Measurements from ENCODE around the gene FAM241B.

FAM241B gene

GRCh38 chr10:69649786-69650550 lies 19.9 kb downstream of the FAM241B start:
- DNase-seq: no peak

GRCh38 chr10:69650589-69651261 lies 20.7 kb downstream of the FAM241B start:
- no peak for DNase-seq

- DNase-seq: no peak
Observed at GRCh38 chr10:69651362-69651761, 21.3 kb downstream of the FAM241B start.

GRCh38 chr10:69652111-69652856 lies 22.2 kb downstream of the FAM241B start:
- DNase-seq: no peak

- DNase-seq: no peak
Observed at GRCh38 chr10:69652857-69653199, 22.8 kb downstream of the FAM241B start.

GRCh38 chr10:69653561-69653960 lies 23.5 kb downstream of the FAM241B start:
- DNase-seq: no peak

- DNase-seq: no peak
Observed at GRCh38 chr10:69655124-69655867, 25.2 kb downstream of the FAM241B start.

- DNase-seq: no peak
Observed at GRCh38 chr10:69655868-69656555, 26.0 kb downstream of the FAM241B start.

GRCh38 chr10:69656742-69657269 lies 26.8 kb downstream of the FAM241B start:
- DNase-seq: no peak

GRCh38 chr10:69657430-69657829 lies 27.4 kb downstream of the FAM241B start:
- DNase-seq: no peak

- DNase-seq: no peak
Observed at GRCh38 chr10:69657866-69658265, 27.8 kb downstream of the FAM241B start.

GRCh38 chr10:69659241-69660038 lies 29.4 kb downstream of the FAM241B start:
- no peak for DNase-seq

- DNase-seq: no peak
Observed at GRCh38 chr10:69660296-69660695, 30.2 kb downstream of the FAM241B start.

GRCh38 chr10:69661414-69662172 lies 31.5 kb downstream of the FAM241B start:
- no peak for DNase-seq

- no peak for DNase-seq
Observed at GRCh38 chr10:69662173-69662877, 32.3 kb downstream of the FAM241B start.

GRCh38 chr10:69662901-69663300 lies 32.9 kb downstream of the FAM241B start:
- DNase-seq: no peak

- DNase-seq: no peak
Observed at GRCh38 chr10:69663369-69663947, 33.4 kb downstream of the FAM241B start.

GRCh38 chr10:69665474-69666320 lies 35.6 kb downstream of the FAM241B start:
- no peak for DNase-seq
